H7 (cell line): Measurements from ENCODE around the gene DGKG. TPM values are rescaled to one million over a fixed set of nuclear protein-coding genes. Genes with fewer than 3 reads are reported as not detected.
A peak's percentile ranks its signal among the peaks of the same experiment; 100 is the strongest.

Source experiments
- DNase-seq: peaks from one replicate; pipeline ENCODE4 v3.0.0; 2012
- H3K27me3 ChIP-seq: 2 replicates; pipeline ENCODE4 v1.6.0; 2011; ENCODE audit warnings: mild to moderate bottlenecking, low read length; ENCODE audit not compliant: control insufficient read depth, insufficient read depth
- H3K36me3 ChIP-seq: replicated peaks from 2 replicates; pipeline ENCODE4 v1.5.1; 2011; ENCODE audit warnings: low read length; ENCODE audit not compliant: control insufficient read depth, insufficient read depth
- H3K4me3 ChIP-seq: 2 replicates; pipeline ENCODE4 v1.5.1; 2011; ENCODE audit warnings: low read depth, mild to moderate bottlenecking, control low read depth, low read length, moderate library complexity; ENCODE audit not compliant: insufficient read depth
- total RNA-seq: library from RNA; depleted of rRNA; stranded (reverse); fragments of >200 nt; shearing (Covaris generic); gene quantifications from 2 replicates; pipeline ENCODE4 v1.2.3, GENCODE V29; 2014

Gene DGKG
- total RNA-seq, 1 experiment from 2014 or later: 0.52 TPM

DNA sequence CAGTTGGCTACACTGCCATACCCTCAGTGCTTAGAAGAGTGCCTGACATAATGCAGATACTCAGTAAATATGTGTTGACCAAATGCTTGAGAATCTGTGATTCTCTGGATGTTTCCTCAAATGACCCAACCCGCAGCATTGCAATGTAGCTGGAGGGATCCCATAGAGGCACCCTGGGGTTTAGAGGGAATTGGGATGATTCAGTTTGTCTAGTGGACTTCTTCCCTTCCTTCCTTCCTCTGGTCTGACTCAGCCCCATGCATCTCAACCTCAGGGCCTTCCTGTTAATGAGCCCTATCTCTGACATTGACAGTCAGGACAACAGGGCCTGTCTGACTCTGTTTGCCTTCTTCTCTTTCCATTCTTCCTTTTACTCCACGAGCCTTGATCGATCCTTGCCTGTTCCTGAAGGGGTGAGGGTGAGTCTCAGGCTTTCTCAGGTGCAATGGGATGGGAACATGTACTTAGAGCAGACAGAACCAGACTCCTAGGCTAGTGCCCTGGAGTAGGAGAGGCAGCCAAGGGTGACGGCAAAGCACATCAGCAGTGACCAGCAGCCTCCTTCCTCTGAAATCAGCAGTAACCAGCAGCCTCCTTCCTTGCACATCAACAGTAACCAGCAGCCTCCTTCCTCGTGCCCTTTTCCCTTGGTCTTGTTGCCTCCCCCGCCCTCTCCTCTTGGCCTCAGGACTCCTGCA is 78.2 kb downstream of the DGKG start:
- H3K36me3 ChIP-seq: no peaks in the 10 kb centered on the region
- H3K4me3 ChIP-seq: no peak overlapping the region
- DNase-seq: no peak
- no peaks in the 10 kb centered on the region for H3K27me3 ChIP-seq

DNA sequence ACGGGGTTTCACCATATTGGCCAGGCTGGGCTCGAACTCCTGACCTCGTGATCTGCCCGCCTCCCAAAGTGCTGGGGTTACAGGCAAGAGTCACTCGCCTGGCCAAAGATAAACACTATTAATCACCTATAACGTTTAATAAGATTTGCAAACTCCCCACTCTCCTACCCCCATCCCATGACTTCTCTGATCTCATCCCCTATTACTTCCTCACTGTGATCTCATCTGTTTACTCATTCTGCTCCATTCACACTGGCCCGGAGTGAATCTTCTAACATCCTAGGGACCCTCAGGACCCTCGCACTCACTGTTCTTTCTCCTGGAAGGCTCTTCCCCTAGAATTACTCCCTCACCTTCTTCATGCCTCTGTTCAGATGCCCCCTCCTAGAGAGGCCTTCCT is 78.9 kb downstream of the DGKG start:
- Histone ChIP-seq H3K36me3 (no peaks in the 10 kb centered on the region), H3K4me3 (no peak overlapping the region), H3K27me3 (no peaks in the 10 kb centered on the region)
- DNase-seq: no peak

DNA sequence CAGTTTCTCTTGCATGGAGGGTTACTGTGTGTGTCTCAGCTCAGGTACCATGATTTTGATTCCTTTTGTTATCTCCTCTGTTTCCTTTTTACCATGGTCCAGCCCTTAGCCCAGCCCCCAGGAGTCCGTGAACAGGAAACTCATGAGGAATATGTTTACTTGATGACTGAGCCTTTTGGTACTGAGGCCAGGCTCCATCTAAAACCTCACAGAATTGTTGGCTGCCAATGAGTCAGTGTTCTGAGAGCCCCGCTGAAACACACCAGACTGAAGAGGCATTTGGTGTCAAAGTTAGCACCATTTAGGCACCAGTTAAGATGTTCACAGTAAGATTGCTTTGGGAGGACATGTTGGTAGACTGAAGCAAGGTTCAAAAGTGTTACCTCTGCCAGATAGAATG is 80.9 kb downstream of the DGKG start:
- DNase-seq: no peak
- Histone ChIP-seq H3K27me3 (no peaks in the 10 kb centered on the region), H3K36me3 (no peaks in the 10 kb centered on the region), H3K4me3 (no peak overlapping the region)

DNA sequence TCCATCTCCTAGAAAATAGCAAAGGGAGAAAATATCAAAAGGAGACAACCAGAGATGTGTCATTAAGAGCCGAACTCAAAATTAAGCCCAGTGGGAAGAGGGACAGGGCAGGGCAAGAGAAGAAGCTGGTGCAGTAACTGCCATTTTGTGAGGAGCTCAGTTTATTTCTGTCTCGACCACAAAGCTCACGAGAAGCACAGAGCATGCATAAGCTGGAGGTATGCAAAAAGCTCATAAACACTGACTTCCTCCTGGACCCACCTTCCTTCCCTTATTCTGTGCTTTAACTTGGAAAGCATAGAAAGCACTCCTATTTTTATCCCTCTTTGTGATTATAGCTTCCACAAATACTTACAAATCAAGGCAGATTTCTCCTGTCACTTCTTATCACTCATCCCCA is 81.3 kb downstream of the DGKG start:
- no peaks in the 10 kb centered on the region for H3K27me3 ChIP-seq
- no peak for DNase-seq
- H3K4me3 ChIP-seq: no peak overlapping the region
- no peaks in the 10 kb centered on the region for H3K36me3 ChIP-seq

DNA sequence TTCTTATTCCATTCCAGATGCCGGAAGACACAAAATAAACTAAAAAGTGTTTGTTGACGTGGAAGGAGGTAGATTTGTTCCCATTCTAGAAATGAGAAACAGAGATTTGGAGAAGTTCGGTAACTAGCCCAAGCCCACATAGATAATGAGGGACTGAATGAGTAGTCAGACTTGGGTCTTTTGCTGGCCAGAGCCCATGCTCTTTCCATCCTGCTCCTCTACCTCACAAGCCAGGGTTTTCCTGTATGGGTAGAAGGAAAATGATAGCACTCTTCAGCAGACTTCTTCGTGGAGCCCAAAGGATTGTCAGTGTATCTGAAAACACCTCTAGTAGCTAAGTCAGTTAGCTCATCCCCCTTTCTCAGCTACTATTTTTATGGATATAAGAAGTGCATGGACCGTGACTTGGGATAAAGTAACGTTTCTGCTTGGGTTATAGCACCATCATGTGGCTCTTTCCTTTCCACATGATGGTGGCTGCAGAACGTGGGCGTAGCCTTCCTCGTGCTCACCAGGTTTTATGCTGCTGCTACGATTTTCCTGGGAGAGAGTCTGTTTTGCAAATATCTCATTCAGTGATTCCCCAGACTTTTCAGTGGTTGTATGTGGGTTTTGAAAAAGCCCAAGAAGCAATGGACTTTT is 84.6 kb downstream of the DGKG start:
- Histone ChIP-seq H3K27me3 (no peaks in the 10 kb centered on the region), H3K36me3 (no peaks in the 10 kb centered on the region), H3K4me3 (no peak overlapping the region)
- peak; percentile 68 for DNase-seq

DNA sequence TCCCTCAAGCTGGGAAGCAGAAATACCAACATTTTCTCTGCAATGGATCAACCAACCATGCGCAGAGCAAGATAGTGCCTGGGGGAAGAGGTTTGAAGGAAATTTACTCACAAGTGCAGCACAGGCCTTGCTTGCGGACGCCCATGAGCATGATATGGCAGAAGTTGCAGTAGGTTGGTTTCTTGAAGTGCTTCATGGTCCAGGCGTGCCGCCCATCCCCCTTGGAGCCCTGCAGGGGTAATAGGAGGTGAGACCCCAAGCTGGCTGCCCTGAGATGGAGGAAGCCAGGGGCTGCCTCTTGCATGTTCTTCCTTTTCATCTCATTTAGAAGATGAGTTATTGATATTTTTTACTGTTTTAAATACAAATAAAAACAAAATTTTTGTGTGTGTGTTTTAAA is 86.6 kb downstream of the DGKG start:
- H3K36me3 ChIP-seq: no peaks in the 10 kb centered on the region
- no peak for DNase-seq
- no peaks in the 10 kb centered on the region for H3K27me3 ChIP-seq

DNA sequence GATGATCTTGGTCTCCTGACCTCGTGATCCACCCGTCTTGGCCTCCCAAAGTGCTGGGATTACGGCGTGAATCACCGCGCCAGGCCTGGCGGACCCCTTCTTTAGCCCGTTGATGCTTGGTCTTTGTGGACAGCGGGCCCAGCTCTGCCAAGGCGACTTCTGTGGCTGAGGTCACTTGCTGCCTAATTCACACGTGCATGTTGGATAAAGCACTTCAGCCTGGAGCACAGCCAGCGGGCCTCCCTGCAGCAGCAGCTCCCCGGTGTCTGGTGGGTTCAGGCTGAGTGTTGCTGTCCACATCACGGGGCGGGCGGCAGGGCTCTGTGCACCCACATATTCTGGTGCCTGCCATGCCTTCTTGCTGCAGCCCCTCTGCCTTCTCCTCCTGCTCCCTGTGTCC is 88.4 kb downstream of the DGKG start:
- no peak overlapping the region for H3K4me3 ChIP-seq
- H3K27me3 ChIP-seq: no peaks in the 10 kb centered on the region
- H3K36me3 ChIP-seq: no peaks in the 10 kb centered on the region
- DNase-seq: no peak

More for the DNA sequence above, 86.6 kb downstream of the DGKG start:
- no peak overlapping the region for H3K4me3 ChIP-seq

DNA sequence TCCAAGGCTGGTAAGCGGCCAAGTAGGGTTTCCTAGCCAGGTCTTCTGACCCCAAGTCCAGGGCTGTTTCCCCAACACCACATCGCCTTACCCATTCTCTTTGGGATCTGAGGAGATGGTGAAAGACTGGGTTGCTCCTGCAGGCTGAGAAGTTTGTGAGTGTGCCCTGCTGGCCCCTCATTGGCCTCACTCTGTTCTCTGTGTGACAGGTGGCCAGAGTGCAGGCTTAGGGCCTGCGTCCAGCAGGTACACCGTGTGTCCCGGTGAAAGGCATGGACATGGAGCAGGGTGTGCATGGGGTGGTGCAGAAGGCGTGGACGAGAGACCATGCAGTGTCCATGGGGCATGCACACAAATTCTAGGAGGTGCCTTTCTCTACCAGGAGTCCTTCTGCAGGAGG is 91.3 kb downstream of the DGKG start:
- DNase-seq: no peak
- H3K36me3 ChIP-seq: no peaks in the 10 kb centered on the region
- H3K27me3 ChIP-seq: no peaks in the 10 kb centered on the region
- no peak overlapping the region for H3K4me3 ChIP-seq

DNA sequence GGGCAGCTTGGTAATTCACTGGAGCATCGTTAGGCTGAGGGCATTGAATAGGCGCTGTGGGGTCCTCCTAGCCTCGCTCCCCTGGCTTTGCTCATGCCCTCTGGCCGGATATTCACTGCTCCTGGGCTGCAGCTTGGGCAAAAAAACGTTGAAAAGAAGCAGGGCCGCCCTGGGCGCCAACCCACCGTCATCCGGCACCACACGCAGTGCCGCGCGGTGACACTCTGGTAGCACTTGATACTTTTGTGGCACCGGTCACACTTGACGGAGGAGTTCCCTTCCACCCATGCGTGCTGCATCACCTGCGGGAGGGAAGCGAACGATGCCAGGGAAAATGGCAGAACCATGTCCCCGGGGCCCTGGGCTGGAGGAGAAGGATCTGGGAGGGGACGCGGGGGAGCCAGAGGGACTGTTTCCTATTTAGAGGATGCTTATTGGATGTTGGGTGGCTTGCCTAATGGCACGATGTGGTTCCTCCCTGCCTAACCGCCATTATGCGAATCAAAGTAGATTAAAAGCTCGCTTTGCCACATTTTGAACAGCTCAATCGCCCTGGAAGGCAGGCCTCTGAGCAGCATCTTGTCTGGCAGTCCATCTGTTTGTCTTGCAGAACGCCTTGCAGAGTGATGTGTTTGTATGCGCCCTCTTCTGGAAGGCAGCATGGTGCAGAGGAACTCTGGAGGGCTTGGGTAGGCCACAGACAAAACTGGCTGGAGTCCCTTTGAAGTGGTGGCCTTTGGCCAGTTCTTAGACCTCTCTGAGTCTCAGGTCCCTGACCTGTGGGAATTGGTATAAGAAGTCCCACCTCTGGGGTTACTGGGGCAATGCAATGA is 93.2 kb downstream of the DGKG start:
- no peaks in the 10 kb centered on the region for H3K36me3 ChIP-seq
- DNase-seq: peak; percentile 61

DNA sequence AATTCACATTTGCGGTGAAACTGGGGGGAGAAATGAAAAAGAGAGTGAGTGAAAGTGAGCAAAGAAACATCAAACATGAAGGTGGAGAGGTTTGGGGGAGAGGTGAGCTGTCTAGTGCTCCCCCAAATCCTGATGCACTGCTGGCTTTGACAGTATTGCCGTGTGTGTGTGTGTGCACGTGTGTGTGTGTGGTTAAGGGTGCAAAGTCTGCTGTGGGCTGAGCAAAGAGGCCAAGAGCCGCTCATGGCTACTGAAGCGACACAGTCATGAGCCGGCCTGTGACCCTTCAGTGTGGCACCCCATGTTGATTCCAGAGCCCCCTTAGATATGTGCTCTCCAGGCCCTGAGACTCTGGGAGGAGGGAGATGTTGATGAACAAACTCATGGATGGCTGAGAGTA is 94.3 kb downstream of the DGKG start:
- Histone ChIP-seq H3K4me3 (no peak overlapping the region), H3K27me3 (no peaks in the 10 kb centered on the region), H3K36me3 (no peaks in the 10 kb centered on the region)
- DNase-seq: no peak

More for the DNA sequence above, 93.2 kb downstream of the DGKG start:
- Histone ChIP-seq H3K4me3 (no peak overlapping the region), H3K27me3 (no peaks in the 10 kb centered on the region)

DNA sequence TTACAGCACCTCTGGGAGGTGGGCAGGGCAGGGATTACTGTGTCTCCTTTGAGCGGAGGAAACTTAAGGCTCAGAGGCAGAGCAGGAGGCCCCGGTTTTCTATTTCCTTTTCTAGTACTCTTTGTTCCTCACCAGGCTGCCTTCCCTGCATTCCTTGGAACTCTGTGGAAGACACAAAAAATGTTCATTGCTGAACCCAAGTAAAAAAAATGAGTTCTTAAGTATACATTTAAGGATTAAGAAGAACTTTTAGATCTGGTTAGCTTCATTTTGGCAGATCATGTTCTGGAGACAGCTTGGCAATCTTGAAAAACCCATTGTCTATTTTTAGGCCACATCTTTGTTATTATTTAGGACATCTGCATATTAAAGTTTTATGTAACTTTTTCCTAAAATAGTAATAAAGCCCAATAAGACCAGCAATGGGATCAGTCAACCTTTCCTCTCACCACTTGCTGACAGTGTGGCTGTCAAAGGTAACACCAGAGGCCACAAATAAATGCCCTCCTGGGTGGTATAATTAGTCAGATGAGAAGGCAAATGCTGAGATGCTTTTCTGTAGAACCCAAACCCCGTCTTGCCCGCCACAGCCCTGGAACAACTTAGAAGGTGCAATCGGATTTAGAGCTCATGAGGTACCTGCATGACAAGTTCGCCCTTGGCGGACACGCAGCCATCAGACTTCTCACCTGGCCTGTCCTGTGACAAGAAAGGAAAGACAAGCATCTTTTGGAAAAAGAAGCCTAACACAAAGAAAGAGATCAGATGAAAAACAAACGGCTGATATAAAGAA is 97.2 kb downstream of the DGKG start:
- DNase-seq: no peak
- no peak overlapping the region for H3K4me3 ChIP-seq
- no peaks in the 10 kb centered on the region for H3K27me3 ChIP-seq
- no peaks in the 10 kb centered on the region for H3K36me3 ChIP-seq

DNA sequence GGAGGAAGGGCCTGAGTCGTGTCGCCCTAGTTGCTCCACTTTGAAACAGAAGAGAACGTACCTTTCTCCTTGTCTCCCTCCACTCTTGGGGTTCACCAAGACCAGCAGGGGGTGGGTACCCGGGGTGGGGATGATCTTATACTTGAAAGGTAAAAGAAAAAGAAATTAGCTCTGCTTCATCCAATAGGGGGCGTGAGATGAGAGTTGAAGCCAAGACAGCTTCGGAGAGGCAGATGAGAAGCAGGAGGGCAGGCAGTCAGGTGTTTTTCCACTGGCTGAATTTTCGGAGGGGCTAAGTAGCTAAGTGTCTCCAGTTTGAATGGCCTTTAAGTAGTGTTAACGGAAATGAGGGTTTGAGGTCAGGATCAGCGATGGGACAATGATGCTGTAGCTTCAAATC is 100.4 kb downstream of the DGKG start:
- Histone ChIP-seq H3K36me3 (no peaks in the 10 kb centered on the region), H3K27me3 (no peaks in the 10 kb centered on the region; the same call in 1 of the 2 replicates)
- DNase-seq: peak; percentile 76

DNA sequence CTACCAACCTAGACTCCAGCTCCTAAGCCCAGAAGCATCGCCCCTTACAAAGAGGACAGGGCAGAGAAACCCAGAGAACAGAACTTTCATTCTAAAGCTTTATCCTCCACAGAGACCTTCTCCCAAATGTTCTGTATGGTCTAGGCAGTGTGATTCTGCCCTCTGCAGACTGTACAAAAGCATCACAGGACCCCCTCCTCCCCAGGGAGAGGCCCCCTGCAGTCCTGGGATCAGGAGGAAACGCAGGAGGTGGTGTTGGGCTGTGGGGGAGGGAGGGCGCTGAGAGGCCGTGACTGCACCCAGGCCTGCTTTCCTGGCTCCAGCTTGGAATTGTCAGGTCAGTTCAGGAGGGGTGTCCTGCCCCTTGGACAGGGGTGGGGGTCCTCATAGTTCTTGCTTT is 101.3 kb downstream of the DGKG start:
- DNase-seq: no peak
- Histone ChIP-seq H3K27me3 (no peaks in the 10 kb centered on the region; the same call in 1 of the 2 replicates), H3K36me3 (no peaks in the 10 kb centered on the region), H3K4me3 (no peak overlapping the region)

More for the DNA sequence above, 100.4 kb downstream of the DGKG start:
- no peak overlapping the region for H3K4me3 ChIP-seq

DNA sequence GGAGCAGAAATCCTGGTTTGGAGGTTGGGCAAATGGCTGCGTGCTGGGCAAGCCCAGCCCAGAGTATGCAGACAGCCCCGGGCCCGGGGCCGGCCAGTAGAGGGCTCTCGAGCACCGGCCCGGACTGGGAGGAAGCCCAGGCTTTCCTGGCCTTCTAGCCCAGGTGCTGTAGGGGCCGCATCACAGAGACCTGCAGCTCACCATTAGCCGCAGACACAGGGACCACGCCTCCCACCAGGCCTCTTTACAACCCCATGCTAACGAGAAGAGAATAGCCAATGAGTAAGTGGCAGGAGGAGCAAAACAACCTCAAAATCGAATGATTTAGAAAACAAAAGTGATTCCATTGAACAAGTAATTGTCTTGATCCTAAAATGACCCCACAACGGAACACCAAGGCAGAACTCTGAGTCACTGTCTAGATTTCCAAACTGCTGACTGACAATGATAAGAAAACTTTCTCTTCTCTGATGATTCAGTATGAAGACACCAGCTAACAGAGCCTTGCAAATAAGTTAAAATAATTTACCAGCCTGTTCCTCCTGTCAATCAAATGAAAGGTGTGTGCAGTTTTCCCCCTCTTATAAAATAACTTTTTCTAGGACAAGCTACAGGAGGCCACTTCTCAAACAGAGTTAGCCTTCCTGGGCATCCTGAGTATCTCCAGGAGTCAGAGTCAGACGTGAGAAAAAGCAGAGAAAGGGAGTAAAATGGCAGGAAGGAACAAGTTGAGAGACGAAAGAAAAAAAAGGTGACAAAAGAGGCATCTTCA is 102.2 kb downstream of the DGKG start:
- Histone ChIP-seq H3K36me3 (no peaks in the 10 kb centered on the region), H3K27me3 (no peaks in the 10 kb centered on the region; the same call in 1 of the 2 replicates), H3K4me3 (no peak overlapping the region)
- DNase-seq: peak; percentile 95
